Esophagus muscularis mucosa (tissue), 4 donors: ENCODE results near the gene SMG6.

Experiments
- CTCF ChIP-seq, 3 experiments: fragments of 200-600 bp in 2 of 3; fragments of 450-650 bp in 1 of 3; sonication (generic) in 2 of 3; IDR thresholded peaks; one replicate each; pipeline ENCODE4 v1.5.1; 2017 to 2019; ENCODE audit warnings: antibody characterized with exemption in 3 of 3, mild to moderate bottlenecking in 2 of 3, moderate library complexity in 1 of 3
- EP300 ChIP-seq: sonication (generic); formaldehyde crosslinking; IDR thresholded peaks from one replicate; pipeline ENCODE4 v1.6.1; 2017; ENCODE audit warnings: antibody characterized with exemption
- POLR2A ChIP-seq: fragments of 450-650 bp; IDR thresholded peaks from one replicate; pipeline ENCODE4 v1.6.1; 2017; ENCODE audit warnings: antibody characterized with exemption, moderate library complexity, mild to moderate bottlenecking, low read depth
- POLR2AphosphoS5 ChIP-seq, 2 donors: sonication (generic); formaldehyde crosslinking; IDR thresholded peaks; one replicate each; pipeline ENCODE4 v1.6.1; 2017; ENCODE audit warnings: antibody characterized with exemption in 2 of 2

- TF ChIP-seq CTCF (IDR thresholded peaks at IDR 0.05) (no peak), POLR2AphosphoS5 (IDR thresholded peaks at IDR 0.05) (no peak), POLR2A (no peak), EP300 (no peak)
These were observed 246.3 kb downstream of the SMG6 start for GRCh38 chr17:2057175-2057759.
